SIG-M5 treated with dmso at 0.1 percent for 504 hours (cell line): ENCODE measurements around the gene TMA7.
"Not testable (repeated sequence)": the region's sequence is repeated elsewhere in the genome, so short reads cannot be mapped to it uniquely, and the experiment has no call there.

Experiments used
- DNase-seq: peaks from one replicate; lab custom pipeline; 2025; ENCODE audit not compliant: unreplicated experiment; lab: John Stamatoyannopoulos, UW

The TMA7 gene

GRCh38 chr3:48439820-48440589 lies at the start of gene TMA7, which contains the start of gene CCDC51:
TMA7 (plus strand) TSS chr3:48440257; CDS start chr3:48440297, 40 bp downstream.
CCDC51 (minus strand) TSS chr3:48440119; CDS start chr3:48435128, 4,991 bp downstream.
- DNase-seq, result peak; percentile 97

DNA sequence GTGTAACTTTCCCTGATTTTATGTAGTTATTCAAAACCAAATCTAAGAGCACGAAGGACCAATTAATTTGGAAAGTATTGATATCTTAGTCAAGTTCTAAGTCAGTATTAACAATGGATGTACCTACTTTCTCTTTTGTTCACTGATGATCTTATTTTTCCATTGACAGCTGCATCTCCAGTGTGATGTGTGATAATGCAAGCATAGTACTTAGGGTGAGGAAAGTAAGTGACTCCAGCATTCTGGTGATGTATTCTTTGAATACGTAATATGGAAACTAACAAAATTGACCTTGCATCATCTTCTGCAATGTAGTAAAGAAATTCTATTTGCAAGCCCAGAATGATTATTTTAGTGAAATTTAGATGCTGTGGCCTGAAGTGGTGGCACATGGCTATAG lies 45.7 kb upstream of the TMA7 start:
- DNase-seq, result no peak

DNA sequence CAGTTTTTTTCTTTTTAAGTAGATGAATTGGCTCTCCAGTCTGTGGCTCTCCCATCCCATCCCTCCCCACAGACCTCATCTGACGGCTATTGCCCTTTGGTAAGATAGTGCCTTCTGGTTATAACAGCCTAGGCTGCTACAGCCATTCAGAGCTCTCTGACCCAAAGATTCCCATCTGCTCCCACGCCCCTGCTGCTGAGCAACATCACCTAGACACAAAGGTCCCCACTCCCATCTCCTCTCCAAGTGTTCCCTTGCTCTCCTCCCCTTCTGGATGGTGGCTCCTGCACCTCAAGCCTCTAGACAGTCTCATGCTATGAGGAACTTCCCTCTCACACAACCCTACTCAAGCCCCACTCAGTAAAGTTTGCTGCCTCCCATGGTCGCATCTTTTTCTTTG lies 44.3 kb upstream of the TMA7 start:
- DNase-seq, result no peak

DNA sequence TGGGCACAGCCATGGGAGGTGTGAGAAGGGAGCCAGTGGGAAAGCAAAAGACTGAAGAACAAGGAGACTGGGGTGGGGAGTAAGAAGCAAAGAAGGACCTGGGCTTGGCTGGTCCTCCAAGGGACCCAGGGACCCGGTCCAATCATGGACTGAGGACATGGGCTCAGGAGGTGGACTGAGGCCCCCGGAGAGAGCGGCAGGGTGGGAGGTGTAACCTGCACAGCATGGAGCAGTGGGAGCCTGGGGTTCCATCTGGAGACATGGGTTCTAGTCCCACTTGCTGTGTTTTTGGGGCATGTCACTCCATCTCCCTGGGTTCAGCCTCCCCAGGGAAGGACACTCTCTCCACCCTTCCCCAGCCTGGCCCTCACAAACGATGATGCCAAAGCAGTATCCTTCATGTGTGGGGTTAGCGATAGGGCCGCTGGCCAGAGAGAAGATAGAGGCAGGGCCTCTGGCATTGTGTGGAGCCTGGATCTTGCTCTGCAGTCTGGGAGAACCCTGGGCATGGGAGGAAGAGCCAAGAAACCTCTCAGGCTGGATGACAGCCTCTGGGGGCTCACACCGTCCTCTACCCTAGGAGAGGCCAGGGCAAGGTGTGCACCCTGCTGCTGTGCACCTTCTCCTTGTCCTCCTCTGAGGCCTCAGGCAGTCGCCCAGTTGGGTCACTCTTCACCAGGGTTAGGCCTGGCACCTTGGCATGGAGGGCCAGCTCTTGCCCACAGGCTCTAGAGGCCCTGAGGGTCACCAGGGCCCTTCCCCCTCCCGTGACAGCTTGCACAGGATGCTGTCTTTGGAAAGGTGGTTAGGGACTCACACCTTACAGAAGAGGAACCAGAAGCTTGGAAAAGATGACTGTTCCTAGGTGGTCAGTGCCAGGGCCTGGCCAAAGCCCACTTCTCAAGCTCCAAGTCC lies 42.0 kb upstream of the TMA7 start:
- no peak for DNase-seq

- DNase-seq, result no peak
Measured at GRCh38 chr3:48398701-48399386, 41.2 kb upstream of the TMA7 start.

DNA sequence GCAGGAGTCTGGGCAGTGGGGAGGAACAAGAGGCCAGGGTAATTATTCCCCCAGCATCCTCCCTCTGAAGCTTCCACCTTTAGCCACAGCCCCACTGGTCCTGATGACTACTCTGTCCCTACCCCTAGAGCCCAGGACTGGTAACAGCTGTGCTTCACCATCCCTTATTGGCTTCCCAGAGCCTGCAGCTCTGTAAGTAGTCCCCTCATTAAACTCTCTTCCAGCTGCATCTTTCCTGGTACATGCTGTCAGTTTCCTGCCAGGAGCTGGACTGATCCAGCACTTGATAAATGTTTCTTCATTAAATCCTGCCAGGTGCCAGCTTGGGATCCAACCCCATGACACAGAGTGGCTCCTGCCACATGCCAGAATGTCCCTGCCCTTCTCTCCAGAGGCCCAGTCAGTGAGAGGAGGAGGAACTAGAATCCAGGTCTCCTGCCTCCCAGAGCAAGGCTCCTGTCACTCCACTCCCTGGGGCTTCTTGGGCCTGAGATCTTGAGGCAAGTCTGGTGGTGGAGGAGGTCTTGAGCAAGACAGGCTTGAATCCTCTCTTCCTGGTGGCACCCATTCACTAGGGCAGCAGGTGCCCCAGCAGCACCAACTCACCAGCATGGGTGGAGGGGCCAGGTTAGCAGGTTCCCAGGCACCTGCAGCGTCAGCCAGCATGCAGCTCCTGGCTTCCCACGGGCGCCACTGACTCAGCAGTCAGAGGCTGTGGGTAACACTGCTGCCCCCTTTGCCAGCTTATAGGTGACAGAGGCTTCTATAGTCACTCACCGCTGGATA lies 40.5 kb upstream of the TMA7 start:
- no peak for DNase-seq

- peak; percentile 33 for DNase-seq
Measured at GRCh38 chr3:48400824-48401433, 39.1 kb upstream of the TMA7 start.

DNA sequence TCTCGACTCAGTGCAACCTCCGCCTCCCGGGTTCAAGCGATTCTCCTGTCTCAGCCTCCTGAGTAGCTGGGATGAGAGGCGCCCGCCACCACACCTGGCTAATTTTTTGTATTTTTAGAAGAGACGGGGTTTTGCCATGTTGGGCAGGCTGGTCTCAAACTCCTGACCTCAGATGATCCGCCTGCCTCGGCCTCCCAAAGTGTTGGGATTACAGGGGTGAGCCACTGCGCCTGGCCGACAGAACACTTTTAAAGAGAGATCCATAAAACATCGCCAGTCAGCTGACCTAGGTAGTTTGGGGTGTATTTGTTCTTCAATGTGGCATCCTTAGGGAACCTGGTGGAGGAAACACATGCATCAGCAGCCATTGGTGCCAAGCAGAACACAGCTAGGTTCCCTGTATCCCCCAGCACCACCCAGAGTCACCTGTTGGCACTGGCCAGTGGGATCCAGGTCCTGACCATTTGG lies 38.6 kb upstream of the TMA7 start:
- not testable (repeated sequence) for DNase-seq

GRCh38 chr3:48402281-48402732 lies 37.8 kb upstream of the TMA7 start:
- DNase-seq, result no peak

- no peak for DNase-seq
Measured at GRCh38 chr3:48402907-48403306, 37.1 kb upstream of the TMA7 start.

DNA sequence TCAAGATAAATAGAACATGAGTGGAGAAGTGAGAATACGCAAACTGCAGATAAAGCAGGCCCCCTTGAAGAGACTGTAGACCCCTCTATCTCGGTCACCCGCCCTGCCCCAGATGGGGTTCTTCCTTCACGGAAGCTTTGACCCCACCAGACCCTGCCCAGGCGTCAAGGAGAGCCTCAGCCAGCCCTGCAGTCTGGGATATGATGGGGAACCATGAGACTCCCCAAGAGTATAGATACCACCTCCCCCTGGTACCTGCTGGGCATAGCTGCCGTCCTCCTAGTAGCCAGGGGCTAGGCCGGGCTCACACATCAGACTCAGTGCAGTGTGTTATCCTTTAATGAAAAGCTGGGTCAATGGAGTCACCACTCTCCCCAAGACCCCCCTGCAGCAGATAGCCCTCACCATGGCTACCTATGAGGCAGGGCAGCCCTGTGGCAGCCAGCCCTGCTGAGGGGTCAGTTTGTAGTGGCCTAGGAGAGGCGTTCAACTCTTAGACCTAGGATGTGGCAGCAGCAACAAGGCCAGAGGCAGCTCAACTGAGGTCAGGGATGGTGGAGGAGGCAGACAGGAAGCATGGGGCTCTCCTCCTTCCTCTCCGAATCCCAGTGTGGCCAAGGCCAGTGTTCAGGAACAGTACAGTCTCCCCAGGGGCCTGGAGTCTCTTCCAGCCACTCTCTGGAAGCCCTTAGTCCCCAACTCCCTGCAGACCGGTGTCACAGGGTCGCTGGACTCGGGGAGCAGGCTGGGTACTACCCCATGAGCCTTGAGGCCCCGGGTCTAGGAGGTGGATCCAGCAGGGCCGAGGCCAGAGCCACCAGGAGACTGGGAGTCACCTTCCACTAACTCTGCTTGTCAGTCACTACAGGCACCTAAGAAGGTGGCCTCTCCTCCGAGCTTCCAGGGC lies 36.3 kb upstream of the TMA7 start:
- DNase-seq, result no peak

GRCh38 chr3:48404440-48405342 lies 35.4 kb upstream of the TMA7 start:
- DNase-seq, result no peak

DNA sequence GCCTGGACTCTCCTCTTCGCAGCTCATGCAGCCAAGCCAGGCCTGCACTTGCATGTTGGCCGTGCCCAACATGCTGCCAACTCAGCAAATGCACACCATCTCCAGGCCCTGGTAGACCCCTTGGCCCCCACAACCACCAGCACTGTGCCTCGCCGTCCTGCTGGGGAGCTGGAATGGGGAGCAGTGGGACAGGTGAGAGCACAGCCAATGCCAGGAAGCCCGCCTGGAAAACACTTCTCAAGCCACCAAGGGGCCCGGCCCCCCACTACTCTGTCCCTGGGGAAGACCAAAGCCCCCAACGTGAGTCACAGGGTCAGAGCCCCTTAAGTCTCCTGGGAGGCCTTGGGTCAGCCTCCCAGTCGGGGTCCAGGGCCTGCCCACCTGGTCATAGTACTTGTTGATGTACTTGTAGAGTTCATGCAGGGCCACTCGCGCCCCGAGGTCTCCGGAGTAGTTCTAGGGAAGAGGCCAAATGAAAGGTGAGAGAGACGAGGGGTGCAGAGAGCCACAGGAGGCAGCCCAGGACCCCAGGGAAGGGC lies 34.6 kb upstream of the TMA7 start:
- DNase-seq, result no peak

GRCh38 chr3:48405971-48406370 lies 34.1 kb upstream of the TMA7 start:
- DNase-seq, result no peak

DNA sequence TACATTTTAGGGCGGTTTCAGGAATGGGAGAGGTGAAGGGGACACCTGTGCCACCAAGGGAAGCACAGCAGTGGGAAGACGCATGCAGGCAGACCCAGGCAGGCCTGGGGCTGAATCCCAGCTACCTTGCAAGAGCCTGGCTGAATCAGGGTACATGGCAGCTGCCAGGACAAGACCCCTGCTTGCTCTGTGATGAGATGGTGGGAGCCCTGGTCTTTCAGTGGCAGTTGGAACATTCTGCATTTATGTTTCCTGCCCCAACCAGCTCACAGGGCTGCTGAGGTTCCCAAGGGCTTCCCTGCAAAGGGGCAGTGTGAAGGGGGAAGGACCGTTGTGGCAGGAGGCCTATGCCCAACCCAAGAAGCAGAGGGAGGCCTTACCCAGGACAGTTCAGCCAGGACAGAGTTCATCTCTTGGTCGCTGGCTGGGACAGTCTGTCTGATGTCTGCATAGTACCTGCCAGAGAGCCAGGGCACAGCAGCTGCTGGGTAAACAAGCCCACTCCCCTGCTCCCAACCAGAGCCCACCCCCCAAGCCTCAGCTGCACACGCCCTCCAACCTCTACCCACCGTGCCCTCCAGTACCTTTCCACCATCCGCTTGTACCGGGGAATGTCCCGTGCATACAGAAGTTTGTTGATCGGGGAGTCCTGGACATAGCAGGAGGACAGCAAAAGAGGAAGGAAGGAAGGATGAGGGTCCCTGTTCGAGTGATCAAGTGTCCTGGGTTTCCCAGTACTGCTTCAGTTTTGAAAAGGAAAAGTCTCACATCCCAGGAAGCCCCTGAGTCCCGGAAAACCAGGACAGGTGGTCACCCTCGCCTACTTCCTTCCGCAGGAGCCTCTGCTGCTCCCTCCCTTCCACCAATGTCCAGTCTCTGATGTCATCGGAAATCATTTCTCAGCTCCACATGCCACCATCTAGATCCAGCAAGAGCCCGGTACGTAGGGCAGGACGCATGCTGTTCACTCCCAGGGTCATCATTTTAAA lies 33.3 kb upstream of the TMA7 start:
- DNase-seq, result no peak

- no peak for DNase-seq
Measured at GRCh38 chr3:48407542-48408099, 32.4 kb upstream of the TMA7 start.
